NB4 (cell line): ENCODE results near the gene ZNF579.

Experiments used
- DNase-seq: peaks from one replicate; pipeline ENCODE4 v3.0.0; 2010; ENCODE audit warnings: low read depth
- H3K4me3 ChIP-seq: one replicate; pipeline ENCODE4 v1.5.1; 2011; ENCODE audit warnings: mild to moderate bottlenecking, low read depth, low read length, moderate library complexity
- MYC ChIP-seq: IDR thresholded peaks from 2 replicates; pipeline ENCODE4 v1.6.1; 2011; ENCODE audit warnings: low read depth, low read length
- POLR2A ChIP-seq: IDR thresholded peaks from 2 replicates; pipeline ENCODE4 v1.6.1; 2011; ENCODE audit warnings: mild to moderate bottlenecking; ENCODE audit not compliant: insufficient read length; ENCODE audit errors: extremely low read depth
- TF ChIP-seq, protein P1 (sequence below): IDR thresholded peaks from one replicate; pipeline ENCODE4 v1.5.1; 2012; ENCODE audit warnings: low read depth, low read length
- TF ChIP-seq, protein P2 (sequence below): IDR thresholded peaks from 2 replicates; pipeline ENCODE4 v1.6.1; 2011; ENCODE audit warnings: low read depth, low read length

The ZNF579 gene

DNA sequence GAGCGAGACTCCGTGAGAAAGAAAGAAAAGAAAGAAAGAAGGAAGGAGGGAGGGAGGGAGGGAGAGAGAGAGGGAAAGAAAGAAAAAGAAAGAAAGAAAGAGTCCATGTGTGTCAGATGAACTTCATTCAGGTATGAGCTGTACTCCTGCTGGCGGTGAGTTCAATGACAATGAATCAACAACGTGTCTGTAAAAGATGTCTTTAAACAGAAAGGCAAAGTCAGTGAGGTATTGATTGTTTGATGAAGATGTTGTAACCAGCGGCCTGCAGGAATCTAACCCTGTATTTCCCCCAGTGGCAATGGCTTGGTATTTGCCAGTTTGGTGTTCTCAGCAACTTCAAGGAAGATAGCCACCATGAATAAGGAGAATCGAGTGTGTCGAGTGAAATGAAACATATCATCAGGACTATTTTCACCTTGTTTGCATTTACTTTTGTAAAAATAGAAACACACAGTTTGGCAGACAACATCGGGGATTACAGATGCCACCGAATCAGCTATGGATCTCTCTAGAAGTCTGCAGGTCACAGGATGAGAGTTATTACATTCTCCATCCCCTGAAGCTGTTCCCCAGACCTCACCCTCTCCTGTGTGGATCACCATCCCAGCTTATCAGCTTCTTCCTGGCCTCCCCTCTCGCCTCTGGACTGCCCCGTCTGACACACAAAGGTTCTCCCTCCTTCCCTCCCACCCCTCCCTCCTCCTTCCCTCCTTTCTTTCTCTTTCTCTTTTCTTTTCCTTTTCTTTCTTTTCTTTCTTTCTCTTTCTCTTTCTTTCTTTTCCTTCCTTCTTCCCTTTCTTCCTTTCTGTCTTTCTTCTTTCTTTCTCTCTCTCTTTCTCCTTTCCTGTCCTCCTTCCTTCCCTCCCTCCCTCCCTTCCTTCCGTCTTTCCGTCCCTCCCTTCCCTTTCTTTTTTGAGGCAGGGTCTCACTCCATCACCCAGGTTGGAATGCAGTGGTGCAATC lies 27.1 kb downstream of the ZNF579 start:
- no peak overlapping the region for H3K4me3 ChIP-seq
- DNase-seq = no peak
- TF ChIP-seq, protein P1, sequence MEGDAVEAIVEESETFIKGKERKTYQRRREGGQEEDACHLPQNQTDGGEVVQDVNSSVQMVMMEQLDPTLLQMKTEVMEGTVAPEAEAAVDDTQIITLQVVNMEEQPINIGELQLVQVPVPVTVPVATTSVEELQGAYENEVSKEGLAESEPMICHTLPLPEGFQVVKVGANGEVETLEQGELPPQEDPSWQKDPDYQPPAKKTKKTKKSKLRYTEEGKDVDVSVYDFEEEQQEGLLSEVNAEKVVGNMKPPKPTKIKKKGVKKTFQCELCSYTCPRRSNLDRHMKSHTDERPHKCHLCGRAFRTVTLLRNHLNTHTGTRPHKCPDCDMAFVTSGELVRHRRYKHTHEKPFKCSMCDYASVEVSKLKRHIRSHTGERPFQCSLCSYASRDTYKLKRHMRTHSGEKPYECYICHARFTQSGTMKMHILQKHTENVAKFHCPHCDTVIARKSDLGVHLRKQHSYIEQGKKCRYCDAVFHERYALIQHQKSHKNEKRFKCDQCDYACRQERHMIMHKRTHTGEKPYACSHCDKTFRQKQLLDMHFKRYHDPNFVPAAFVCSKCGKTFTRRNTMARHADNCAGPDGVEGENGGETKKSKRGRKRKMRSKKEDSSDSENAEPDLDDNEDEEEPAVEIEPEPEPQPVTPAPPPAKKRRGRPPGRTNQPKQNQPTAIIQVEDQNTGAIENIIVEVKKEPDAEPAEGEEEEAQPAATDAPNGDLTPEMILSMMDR = no peak
- TF ChIP-seq POLR2A (no peak), MYC (no peak)
- TF ChIP-seq, protein P2, sequence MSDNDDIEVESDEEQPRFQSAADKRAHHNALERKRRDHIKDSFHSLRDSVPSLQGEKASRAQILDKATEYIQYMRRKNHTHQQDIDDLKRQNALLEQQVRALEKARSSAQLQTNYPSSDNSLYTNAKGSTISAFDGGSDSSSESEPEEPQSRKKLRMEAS = no peak

DNA sequence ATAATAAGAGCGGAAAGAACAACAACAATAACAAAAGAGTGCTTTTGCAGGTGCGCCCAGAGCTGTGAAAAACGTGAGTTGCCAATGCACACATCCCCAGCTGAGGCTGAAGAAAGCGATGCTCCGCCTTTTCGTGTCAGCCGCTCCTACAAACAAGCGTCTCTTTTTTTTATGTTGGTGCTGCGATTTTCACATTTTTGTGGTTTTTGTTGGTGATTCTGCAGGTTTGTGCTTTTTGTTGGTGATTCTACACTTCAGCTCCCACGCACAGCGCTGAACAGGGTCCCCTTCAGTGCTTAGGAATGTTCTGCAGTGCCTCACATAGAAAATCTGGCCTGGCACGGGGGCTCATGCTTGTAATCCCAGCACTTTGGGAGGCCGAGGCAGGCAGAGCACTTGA lies 28.0 kb downstream of the ZNF579 start:
- H3K4me3 ChIP-seq = no peak overlapping the region
- no peak for DNase-seq
- TF ChIP-seq MYC = no peak
- TF ChIP-seq, protein P2 = no peak
- no peak for TF ChIP-seq POLR2A
- TF ChIP-seq, protein P1 = no peak

DNA sequence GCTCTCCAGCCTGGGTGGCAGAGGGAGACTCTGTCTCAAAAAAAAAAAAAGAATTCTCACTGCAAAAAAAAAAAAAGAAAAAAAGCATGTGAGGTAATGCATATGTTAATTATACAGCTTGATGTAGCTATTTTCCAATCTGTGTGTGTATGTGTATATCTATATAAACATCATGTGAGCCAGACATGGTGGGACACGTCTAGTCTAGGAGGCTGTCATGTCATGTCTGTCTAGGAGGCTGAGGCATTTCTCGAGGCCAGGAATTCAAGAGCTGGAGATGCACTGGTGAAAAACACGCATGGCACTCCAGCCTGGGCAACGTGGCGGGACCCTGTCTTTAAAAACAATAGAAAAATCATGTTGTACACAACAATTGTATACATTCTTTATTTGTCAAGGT lies 28.4 kb downstream of the ZNF579 start:
- no peak overlapping the region for H3K4me3 ChIP-seq
- TF ChIP-seq, protein P1 = no peak
- TF ChIP-seq MYC = no peak
- DNase-seq = no peak

DNA sequence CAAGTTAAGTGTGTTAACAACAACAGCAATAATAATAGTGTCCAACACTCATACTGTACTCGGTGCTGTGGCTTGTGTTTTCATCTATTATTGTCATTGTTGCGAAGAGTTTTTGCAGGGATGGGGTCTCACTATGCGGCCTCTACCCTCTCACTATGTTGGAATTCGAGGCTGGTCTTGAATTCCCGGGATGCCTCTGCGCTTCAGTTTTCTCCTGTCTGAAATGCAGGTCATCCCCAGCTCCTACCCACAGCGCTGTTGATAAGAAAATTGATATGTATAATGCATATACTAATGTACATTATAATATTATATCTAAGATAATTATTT lies 30.4 kb downstream of the ZNF579 start:
- no peak for DNase-seq
- TF ChIP-seq POLR2A (no peak), MYC (no peak)
- TF ChIP-seq, protein P1 = no peak
- TF ChIP-seq, protein P2 = no peak
- no peak overlapping the region for H3K4me3 ChIP-seq

DNA sequence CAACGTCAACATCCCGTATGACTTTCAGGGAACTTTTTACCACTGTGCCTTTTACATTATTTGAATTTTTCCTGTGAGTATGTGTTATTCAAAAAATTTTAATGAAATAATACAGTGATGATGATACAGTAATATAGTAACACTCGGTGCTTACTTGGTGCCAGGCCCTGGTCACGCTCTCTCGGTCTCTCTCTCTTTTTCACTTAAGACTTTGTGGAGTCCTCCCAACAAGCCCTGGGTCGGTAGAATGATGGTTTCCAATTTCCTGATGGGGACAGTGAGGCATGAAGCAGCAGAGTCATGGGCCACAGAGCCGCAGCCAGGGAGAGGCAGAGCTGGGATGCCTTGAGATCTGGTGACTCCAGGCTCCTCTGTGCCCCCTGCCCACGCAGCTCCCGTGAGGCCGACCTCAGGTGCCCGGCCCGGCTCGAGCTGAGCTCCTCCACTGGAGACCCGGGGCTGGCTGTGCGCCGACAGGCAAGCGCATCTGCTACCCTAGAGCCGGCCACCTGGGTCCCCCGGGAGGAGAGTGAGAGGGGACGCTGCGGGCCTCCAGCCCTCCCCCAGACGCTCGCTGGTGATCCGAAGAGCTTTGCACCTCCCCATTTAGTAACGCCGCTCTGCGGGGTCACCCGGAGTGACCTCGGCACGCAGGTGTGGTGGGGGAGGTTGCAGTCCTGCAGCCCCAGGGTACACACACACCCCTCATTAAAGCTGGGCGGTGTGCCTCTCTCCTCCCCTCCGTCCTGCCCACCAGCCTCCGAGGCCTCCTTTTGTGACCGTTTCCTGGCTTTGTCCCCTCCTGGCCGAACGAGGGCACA lies 30.9 kb downstream of the ZNF579 start:
- no peak for DNase-seq
- no peak overlapping the region for H3K4me3 ChIP-seq
- TF ChIP-seq POLR2A (no peak), MYC (no peak)
- TF ChIP-seq, protein P2 = no peak
- TF ChIP-seq, protein P1 = no peak
